ENCODE measurements around the gene CWC22. TPM values are rescaled to one million over a fixed set of nuclear protein-coding genes. Genes with fewer than 3 reads are reported as not detected.

CWC22 gene
- polyA plus RNA-seq, 1 of the 3 experiments (the other 2 are of a cell fraction), result 2.7 TPM

DNA sequence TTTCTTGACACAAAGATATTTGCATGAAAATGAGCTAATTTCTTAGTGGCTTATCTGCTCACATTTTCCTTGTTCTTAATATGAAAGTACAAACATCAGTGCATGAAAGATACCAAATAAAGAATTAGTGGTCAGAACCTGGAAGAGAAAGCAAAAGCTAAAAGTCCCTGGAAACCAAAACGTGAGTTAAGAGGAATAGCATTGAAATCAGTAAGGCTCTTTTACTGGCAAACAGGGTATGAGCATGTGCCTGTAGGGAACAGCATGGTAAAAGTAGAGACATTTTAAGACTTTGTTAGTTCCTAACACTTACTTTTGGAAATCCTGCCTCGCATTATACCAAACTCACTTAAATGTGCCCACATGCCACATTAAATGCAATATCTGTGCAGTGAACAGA, 31.9 kb upstream of the CWC22 start:
- Histone ChIP-seq H3K36me3 (replicated peaks in 1 of 2; ENCODE audit: control insufficient read depth in 1 of 2, insufficient read depth in 2 of 2, low read length in 1 of 2) (no peaks in the 10 kb centered on the region), H3K4me2 (no peak overlapping the region), H3F3A (replicated peaks; ENCODE audit: insufficient read depth) (peaks cover 22% of the 10 kb centered on the region), H3K27ac (ENCODE audit: low read depth in 2 of 2, low read length in 1 of 2) (no peak overlapping the region), H3K4me1 (ENCODE audit: control insufficient read depth in 1 of 2, insufficient read depth in 2 of 2, low read depth in 1 of 2, low read length in 1 of 2) (peaks cover 0 to 19% of the 10 kb centered on the region in 2 experiments; a peak in 3 of 4 replicates), H3K4me3 (ENCODE audit: low read depth in 2 of 2, low read length in 1 of 2) (no peak overlapping the region), H4K20me1 (ENCODE audit: insufficient read depth) (no peaks in the 10 kb centered on the region), H3K9ac (no peak overlapping the region), H3K79me2 (ENCODE audit: insufficient read depth) (no peaks in the 10 kb centered on the region), H2AFZ (ENCODE audit: low read depth) (no peak overlapping the region), H3K9me2 (no peaks in the 10 kb centered on the region), H3K27me3 (ENCODE audit: insufficient read depth) (no peaks in the 10 kb centered on the region), H3K9me3 (no peaks in the 10 kb centered on the region)
- WGBS (ENCODE audit: low lambda C conversion rate), result 71% methylated on average over 2 of the region's 2 CpGs
- POLR2A ChIA-PET, result no interaction called here
- TF ChIP-seq, protein P1, sequence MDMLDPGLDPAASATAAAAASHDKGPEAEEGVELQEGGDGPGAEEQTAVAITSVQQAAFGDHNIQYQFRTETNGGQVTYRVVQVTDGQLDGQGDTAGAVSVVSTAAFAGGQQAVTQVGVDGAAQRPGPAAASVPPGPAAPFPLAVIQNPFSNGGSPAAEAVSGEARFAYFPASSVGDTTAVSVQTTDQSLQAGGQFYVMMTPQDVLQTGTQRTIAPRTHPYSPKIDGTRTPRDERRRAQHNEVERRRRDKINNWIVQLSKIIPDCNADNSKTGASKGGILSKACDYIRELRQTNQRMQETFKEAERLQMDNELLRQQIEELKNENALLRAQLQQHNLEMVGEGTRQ (IDR thresholded peaks at IDR 0.05; ENCODE audit: borderline replicate concordance, low read depth, low read length), result no peak
- TF ChIP-seq, protein P2, sequence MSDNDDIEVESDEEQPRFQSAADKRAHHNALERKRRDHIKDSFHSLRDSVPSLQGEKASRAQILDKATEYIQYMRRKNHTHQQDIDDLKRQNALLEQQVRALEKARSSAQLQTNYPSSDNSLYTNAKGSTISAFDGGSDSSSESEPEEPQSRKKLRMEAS (IDR thresholded peaks at IDR 0.05; ENCODE audit: low read depth), result no peak
- TF ChIP-seq, protein P3, sequence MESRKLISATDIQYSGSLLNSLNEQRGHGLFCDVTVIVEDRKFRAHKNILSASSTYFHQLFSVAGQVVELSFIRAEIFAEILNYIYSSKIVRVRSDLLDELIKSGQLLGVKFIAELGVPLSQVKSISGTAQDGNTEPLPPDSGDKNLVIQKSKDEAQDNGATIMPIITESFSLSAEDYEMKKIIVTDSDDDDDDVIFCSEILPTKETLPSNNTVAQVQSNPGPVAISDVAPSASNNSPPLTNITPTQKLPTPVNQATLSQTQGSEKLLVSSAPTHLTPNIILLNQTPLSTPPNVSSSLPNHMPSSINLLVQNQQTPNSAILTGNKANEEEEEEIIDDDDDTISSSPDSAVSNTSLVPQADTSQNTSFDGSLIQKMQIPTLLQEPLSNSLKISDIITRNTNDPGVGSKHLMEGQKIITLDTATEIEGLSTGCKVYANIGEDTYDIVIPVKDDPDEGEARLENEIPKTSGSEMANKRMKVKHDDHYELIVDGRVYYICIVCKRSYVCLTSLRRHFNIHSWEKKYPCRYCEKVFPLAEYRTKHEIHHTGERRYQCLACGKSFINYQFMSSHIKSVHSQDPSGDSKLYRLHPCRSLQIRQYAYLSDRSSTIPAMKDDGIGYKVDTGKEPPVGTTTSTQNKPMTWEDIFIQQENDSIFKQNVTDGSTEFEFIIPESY (IDR thresholded peaks at IDR 0.05; ENCODE audit: borderline replicate concordance, low read depth), result no peak
- TF ChIP-seq NRF1 (IDR thresholded peaks at IDR 0.05; ENCODE audit: low read depth, low read length) (no peak), ELF1 (IDR thresholded peaks at IDR 0.05) (no peak)
- no peak for DNase-seq
- CTCF ChIA-PET, result no interaction called here

DNA sequence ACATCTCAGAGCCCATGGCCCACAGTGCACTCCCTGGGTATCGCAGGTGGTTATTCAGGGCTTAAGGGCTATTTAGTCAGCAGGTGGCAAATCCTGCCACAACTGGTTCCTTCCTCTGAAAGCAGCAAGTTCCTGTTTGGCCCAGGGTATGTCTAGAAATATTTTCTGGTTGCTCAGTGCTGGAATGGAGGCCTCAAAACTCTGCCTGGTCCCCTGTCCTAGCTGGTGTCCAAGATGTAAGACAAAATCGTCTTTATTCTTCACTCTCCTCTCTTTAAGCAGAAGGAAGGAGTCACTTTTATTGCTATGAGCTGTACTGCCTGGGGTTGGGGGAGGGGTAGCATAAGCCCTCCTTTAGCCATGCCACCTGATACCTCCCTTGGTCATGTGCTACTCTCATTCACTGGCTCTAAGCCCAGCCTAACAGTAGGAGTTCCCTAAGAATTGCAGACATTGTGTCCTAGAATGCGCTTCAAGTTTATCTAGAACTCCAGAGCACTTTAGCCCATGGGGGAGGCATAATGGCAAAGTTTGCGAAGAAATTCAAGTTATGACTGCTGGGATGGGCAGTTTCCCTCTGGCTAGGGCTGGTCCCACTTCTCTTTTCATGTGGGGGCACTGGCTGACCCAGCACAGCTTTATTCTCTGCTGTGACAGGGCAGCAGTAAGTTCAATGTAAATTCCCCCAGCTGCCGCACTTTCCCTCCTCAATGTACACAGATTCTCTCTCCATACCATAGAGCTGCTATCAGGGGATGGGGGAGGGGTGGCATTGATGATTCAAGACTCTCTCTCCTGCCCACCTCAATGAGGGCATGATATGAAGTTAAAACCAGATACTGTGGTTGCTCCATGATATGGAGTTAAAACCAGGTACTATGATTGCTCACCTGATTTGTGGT, 27.1 kb upstream of the CWC22 start:
- no peak overlapping the region for H3K27ac ChIP-seq (ENCODE audit: low read depth in 2 of 2, low read length in 1 of 2)
- peaks cover 0 to 3% of the 10 kb centered on the region in 2 experiments for H3K36me3 ChIP-seq (replicated peaks in 1 of 2; ENCODE audit: control insufficient read depth in 1 of 2, insufficient read depth in 2 of 2, low read length in 1 of 2)
- H3K9me2 ChIP-seq, result 0 out of 2 replicates have a peak, but pooled peaks cover 3% of the 10 kb centered on the region
- CTCF ChIA-PET, result no interaction called here
- H3K27me3 ChIP-seq (ENCODE audit: insufficient read depth), result no peaks in the 10 kb centered on the region
- no peak overlapping the region for H3K4me3 ChIP-seq (ENCODE audit: low read depth in 2 of 2, low read length in 1 of 2)
- H3K9ac ChIP-seq, result no peak overlapping the region
- peaks cover 10% of the 10 kb centered on the region; the same call in 1 of the 2 replicates for H3K9me3 ChIP-seq
- no peaks in the 10 kb centered on the region for H4K20me1 ChIP-seq (ENCODE audit: insufficient read depth)
- WGBS (ENCODE audit: low lambda C conversion rate), result 72% methylated on average over 5 of the region's 5 CpGs
- no peak for DNase-seq
- POLR2A ChIA-PET, result no interaction called here
- TF ChIP-seq RXRA (IDR thresholded peaks at IDR 0.05; ENCODE audit: borderline replicate concordance, low read depth) (no peak), SMC3 (IDR thresholded peaks at IDR 0.05; ENCODE audit: low read depth, low read length) (no peak), TAF1 (IDR thresholded peaks at IDR 0.05; ENCODE audit: borderline replicate concordance, low read depth, low read length) (no peak), POLR2AphosphoS5 (IDR thresholded peaks at IDR 0.05; ENCODE audit: low read depth, low read length) (no peak), FOSL2 (IDR thresholded peaks at IDR 0.05; ENCODE audit: borderline replicate concordance, low read depth) (no peak), MXI1 (IDR thresholded peaks at IDR 0.05; ENCODE audit: low read depth, low read length) (no peak), NFIC (IDR thresholded peaks at IDR 0.05; ENCODE audit: borderline replicate concordance) (peak; percentile 19), GABPA (IDR thresholded peaks at IDR 0.05; ENCODE audit: low read depth) (no peak), EP300 (IDR thresholded peaks at IDR 0.05; ENCODE audit: borderline replicate concordance in 1 of 2, low read depth in 1 of 2, low read length in 1 of 2) (no peak)
- TF ChIP-seq, protein P4, sequence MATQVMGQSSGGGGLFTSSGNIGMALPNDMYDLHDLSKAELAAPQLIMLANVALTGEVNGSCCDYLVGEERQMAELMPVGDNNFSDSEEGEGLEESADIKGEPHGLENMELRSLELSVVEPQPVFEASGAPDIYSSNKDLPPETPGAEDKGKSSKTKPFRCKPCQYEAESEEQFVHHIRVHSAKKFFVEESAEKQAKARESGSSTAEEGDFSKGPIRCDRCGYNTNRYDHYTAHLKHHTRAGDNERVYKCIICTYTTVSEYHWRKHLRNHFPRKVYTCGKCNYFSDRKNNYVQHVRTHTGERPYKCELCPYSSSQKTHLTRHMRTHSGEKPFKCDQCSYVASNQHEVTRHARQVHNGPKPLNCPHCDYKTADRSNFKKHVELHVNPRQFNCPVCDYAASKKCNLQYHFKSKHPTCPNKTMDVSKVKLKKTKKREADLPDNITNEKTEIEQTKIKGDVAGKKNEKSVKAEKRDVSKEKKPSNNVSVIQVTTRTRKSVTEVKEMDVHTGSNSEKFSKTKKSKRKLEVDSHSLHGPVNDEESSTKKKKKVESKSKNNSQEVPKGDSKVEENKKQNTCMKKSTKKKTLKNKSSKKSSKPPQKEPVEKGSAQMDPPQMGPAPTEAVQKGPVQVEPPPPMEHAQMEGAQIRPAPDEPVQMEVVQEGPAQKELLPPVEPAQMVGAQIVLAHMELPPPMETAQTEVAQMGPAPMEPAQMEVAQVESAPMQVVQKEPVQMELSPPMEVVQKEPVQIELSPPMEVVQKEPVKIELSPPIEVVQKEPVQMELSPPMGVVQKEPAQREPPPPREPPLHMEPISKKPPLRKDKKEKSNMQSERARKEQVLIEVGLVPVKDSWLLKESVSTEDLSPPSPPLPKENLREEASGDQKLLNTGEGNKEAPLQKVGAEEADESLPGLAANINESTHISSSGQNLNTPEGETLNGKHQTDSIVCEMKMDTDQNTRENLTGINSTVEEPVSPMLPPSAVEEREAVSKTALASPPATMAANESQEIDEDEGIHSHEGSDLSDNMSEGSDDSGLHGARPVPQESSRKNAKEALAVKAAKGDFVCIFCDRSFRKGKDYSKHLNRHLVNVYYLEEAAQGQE (IDR thresholded peaks at IDR 0.05; ENCODE audit: low read depth, low read length), result no peak
- TF ChIP-seq, protein P5, sequence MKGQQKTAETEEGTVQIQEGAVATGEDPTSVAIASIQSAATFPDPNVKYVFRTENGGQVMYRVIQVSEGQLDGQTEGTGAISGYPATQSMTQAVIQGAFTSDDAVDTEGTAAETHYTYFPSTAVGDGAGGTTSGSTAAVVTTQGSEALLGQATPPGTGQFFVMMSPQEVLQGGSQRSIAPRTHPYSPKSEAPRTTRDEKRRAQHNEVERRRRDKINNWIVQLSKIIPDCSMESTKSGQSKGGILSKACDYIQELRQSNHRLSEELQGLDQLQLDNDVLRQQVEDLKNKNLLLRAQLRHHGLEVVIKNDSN (IDR thresholded peaks at IDR 0.05; ENCODE audit: borderline replicate concordance, low read depth), result peak; percentile 74; the same call in 1 of the 2 replicates
- TF ChIP-seq, protein P2 (IDR thresholded peaks at IDR 0.05; ENCODE audit: low read depth), result no peak; the same call in 1 of the 2 replicates
- H3K4me2 ChIP-seq, result no peak overlapping the region
- no peaks in the 10 kb centered on the region for H3F3A ChIP-seq (replicated peaks; ENCODE audit: insufficient read depth)
- no peak overlapping the region for H2AFZ ChIP-seq (ENCODE audit: low read depth)
- peaks cover 0 to 11% of the 10 kb centered on the region in 2 experiments; a peak in 3 of 4 replicates for H3K4me1 ChIP-seq (ENCODE audit: control insufficient read depth in 1 of 2, insufficient read depth in 2 of 2, low read depth in 1 of 2, low read length in 1 of 2)
- no peaks in the 10 kb centered on the region for H3K79me2 ChIP-seq (ENCODE audit: insufficient read depth)
